Renal cortical epithelial cell (primary cell): ENCODE results near the gene TBCD. TPM values are rescaled to one million over a fixed set of nuclear protein-coding genes. Genes with fewer than 3 reads are reported as not detected.

Source experiments
- DNase-seq: peaks from one replicate; pipeline ENCODE4 v3.0.0-alpha.2; 2011; ENCODE audit warnings: low read depth
- total RNA-seq: library from RNA; depleted of rRNA; stranded (reverse); fragments of >200 nt; gene quantifications from 2 replicates; pipeline ENCODE4 v1.2.3, GENCODE V29; 2014

TBCD gene
- total RNA-seq, 1 donor from 2014 or later: 38.5 TPM

DNA sequence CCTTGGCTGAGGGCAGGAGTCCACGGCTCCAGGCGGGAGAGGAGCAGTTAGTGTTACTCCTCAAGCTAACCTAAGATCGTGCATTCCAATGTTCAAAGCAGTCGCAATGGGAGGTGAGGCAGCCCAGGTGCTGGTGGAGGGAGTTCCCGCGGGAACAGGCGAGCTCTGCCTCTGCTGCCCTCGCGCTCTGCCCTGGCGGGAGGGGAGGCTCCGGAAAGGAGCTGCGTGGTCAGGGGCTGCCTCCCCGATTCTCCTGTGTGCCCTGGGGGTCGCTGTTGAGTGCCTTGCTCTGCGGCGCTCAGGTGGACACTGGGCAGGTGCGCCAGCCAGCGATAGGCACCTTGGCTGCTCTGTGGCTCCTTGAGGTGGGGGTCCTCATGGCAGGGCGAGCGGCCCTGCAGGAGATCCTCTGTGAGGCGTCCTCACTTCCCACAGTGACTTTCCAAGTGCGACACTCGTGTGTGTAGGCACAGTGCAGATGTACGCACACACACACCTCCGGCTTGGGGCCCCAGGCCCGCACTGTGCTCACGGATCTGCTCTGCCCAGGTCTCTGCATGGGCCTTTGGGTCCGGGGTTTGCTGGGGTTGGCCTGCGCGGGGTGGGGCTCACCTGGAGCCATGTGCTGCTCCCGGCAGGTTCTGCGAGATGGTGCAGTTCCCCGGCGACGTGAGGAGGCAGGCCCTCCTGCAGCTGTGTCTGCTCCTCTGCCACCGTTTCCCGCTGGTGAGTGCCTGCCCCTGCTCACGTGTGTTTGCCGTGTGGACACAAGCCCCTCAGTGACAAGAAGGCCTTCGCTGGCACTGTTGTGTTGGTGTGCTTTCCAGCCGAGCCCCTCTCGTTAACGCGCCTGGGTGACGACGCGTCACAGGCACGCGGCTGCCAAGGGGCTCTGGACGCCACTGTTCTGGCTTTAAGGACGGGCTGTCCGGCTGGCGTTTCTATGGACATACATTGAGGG is 185.8 kb downstream of the TBCD start:
- DNase-seq: no peak

DNA sequence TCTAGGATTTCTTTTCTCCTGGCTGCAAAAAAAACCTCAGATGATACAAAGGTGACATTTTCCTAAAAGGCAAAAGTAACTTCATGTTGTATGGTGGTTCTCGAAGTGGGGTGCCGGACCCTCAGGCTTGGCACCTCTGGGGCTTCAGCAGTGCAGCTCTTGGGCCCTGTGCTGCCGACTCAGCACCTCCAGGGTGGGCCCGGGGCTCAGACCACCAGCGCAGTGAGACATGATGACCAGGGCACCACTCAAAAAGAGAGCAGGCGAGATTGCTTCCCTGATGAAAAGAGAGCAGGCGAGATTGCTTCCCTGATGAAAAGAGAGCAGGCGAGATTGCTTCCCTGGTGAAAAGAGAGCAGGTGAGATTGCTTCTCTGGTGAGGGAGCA is 186.6 kb downstream of the TBCD start:
- no peak for DNase-seq

DNA sequence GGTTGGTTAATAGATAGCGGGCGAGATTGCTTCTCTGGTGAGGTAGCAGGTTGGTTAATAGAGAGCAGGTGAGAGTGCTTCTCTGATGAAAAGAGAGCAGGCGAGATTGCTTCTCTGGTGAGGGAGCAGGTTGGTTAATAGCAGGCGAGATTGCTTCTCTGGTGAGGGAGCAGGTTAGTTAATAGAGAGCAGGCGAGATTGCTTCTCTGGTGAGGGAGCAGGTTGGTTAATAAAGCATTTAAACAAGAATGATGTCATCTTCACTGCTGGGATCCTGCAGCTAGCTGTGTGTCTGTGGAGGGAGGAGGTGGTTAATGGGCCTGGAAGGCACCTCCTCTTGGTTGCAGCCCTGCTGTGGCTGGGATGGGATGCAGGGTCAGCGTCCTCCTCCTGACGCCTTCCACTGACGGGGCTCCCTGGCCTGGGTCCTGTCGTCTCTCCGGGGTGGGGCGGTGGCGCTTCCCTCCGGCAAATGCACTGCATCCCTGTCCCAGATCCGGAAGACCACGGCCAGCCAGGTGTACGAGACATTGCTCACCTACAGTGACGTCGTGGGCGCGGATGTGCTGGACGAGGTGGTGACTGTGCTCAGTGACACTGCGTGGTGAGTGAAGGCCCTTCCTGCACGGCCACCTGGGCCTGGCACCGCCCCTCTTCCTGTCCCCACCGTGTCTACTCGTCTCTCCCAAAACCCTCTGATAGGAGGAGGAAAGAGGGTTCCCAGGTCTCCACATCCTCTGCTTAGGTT is 187.2 kb downstream of the TBCD start:
- DNase-seq: no peak

DNA sequence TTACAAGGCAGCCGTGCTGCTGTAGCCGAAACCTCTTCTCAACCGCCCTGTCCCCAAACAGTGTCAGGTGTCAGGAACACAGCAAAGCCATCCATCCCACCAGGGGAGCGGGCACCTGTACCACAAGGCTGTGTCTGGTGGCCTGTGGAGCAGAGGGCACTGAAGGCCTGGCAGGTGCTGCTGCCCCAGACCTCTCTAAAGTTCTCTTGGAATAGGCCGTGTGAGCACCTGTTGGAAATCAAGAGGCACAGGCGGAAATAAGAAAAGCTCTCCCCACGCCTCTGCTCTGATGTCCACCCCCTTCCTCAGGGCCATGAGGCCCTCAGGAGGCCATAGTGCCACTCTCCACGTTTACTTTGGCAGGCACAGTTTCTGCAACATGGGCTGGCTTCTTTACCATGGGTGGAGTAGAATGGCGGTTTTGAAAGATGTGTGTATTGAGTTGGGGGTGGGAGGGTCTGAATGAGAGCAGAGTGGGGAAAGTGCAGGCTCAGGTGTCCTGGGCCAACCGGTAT is 187.8 kb downstream of the TBCD start:
- DNase-seq: no peak

- DNase-seq: no peak
Measured at GRCh38 chr17:82940226-82941020, 188.6 kb downstream of the TBCD start.

GRCh38 chr17:82941021-82942001 is 189.4 kb downstream of the TBCD start:
- DNase-seq: no peak

DNA sequence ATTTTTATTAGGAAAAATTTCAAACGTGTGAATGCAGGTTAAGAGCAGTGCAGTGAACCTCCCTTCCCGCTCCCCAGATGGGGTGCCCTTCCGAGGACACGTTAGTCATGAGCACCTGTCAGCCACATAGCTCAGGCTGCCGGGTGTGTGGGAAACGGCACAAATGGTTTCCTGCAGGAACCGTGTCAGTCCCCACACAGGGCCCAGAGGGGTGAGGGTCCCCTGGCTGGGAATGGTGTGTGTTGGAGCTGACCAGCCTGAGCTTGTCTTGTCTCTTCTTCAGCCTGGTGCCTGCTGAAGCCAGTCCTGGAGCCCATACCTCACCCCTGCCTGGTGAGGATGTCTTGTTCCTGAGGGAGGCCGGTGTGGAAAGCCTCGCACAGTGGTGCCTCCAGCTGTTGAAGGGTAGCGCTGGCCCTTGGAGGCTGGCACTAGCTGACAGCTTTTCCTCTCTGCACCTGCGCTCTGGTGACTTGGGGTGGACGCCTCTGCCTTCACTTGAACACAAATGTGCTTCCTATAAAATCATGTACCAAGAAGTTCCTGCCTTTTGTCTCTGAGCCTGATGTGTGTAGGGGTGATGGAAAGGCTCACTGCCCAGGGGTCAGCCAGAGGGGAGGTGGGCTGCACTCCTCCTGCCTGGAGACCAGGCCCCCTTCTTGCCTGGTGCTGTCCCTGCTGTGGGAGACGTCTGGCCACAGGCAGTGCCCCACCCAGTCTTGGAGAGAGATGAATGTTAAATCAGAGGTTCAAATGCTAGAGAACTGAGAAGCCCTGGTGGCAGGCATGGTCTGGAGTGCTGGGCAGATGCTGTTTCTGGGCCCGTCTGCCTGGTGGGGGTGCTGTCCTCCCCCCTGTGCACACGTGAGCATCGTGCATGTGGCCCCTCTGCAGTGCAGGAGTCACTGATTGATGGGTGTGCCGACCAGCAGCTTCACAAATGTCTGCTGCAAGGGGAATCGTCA is 190.6 kb downstream of the TBCD start:
- no peak for DNase-seq

GRCh38 chr17:82943339-82943738 is 191.5 kb downstream of the TBCD start:
- DNase-seq: no peak

GRCh38 chr17:82943751-82944150 is 191.9 kb downstream of the TBCD start:
- no peak for DNase-seq

DNA sequence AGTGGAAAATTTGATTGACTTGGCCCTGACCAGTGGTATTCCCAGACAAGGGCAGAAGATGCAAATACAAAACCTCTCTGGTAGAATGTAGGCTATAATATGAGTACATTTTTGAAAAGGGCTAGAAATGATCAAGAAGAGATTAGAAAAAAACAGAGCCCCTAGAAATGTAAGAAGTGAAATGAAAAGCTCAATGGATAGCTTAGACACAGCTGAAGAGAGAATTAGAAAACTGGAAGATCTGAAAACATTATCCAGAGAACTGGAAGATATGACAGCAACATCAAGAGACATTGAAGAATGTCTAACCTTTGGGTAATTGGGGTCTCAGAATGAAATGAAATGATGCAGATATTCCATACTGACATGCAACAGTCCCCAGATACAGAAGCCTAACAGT is 193.1 kb downstream of the TBCD start:
- no peak for DNase-seq

DNA sequence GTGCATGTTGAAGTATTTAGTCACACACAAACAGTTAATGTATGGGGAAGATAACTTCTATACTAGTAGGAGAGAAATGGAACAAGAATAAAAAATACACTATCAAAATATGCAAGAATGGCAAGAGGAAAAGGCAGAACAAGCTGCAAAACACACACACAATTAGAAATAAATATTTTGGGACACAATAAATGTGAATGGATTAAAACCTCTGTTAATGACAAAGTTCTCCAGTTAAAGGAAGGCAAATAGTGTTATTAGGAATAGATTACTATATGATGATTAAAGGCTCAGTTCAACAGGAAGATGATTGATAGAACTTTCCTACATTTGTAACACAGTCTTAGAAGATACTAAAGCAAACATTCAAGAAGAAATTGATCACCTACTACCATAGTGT is 194.2 kb downstream of the TBCD start:
- no peak for DNase-seq

DNA sequence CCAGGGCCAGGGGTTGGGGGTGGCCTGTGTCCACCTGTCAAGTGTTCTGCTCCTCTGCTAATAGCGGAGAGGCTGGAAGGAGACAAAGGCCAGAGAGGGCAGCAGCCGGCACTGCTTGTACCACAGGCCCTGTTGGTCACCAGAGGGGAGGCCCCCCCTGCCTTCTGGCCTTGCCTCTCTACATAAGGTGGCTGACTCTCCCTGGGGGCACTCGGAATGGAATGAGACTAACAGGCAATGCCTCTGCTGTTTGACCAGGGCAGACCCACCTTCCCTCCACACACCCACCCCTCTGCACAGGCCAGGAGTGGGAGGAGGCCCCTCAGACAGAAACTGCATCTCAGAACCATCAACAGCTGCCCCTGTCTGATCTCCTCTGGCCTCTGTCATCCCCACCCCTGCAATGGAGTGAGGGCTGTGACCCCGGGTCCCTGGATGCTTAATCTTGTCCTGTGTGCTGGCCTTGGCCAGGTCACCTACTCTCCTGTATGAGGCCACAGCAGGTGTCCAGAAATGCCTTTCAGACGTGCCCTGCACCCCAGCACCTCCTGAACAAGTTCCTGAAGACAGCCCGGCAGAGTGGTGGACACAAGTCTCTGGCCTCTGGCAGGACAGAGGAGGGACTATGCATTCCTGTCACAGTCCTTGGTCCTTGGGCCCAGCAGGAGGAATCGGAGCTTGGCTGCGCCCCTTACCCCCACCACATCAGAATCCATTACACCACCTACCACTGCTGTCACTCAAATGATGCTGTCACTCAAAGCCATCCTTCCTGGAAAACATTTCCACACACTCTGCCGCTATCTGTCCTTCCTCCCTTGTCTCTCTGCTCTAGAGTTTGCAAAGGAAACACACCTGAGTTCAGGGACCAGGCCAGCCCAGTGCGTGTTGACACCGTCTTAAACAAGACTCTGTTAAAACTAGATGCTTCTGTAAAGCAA is 195.5 kb downstream of the TBCD start:
- DNase-seq: no peak

DNA sequence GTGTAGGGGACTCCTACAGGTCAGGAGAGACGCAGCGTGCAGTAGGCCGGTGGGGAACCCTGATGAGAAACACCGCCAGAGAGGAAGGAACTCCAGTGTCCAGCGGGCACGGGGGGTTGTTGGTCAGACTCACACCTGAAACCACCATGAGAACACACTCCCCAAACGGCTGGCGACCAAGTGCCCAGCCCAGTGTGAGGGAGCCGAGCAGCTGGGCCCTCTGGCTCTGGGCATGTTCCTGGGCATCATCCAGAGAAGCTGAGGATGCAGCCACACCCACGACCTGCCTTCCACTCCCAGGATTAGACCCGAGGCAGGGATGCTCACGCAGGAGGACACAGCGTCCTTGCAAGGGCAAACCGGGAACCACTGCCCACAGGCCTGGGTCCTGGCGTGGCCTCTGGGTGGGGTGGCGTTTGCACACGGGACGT is 196.2 kb downstream of the TBCD start:
- DNase-seq: no peak

GRCh38 chr17:82948957-82949356 is 197.1 kb downstream of the TBCD start:
- no peak for DNase-seq

DNA sequence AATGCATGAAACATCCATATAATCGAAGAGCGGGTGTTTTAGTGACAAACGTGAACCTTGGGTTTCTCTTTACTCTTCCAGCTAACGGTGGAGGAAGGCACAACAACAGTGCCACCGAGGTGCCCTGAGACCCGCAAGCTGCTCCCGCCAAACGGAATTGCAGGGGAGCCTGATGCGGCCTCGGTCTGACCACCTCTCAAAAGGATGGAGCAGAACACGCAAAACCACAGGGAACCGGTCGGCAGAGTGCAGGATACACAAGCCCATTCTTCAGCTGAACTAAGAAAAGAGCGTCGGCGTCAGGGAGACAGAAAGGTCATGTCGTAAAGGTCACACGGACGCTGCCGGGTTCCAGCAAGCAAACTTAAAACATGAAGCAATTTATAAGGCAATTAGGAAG is 197.5 kb downstream of the TBCD start:
- DNase-seq: no peak

GRCh38 chr17:82949984-82950383 is 198.1 kb downstream of the TBCD start:
- DNase-seq: no peak

- DNase-seq: no peak
Measured at GRCh38 chr17:82950525-82951102, 198.7 kb downstream of the TBCD start.

- DNase-seq: no peak
Measured at GRCh38 chr17:82952019-82952418, 200.2 kb downstream of the TBCD start.
